GM12878 (cell line): ENCODE measurements around the gene TMEM45A. TPM values are rescaled to one million over a fixed set of nuclear protein-coding genes. Genes with fewer than 3 reads are reported as not detected.

Experiments
- ATAC-seq: fragments of 200-7000 bp; cut with Tn5 transposase; 3 replicates; pipeline ENCODE4 v1.9.1; 2020; ENCODE audit warnings: mild to moderate bottlenecking, moderate library complexity
- BruUV-seq: library from RNA; stranded (reverse); fragments of 400-500 nt; replicated peaks from 2 replicates; lab custom pipeline; 2021; lab: Mats Ljungman, UMichigan
- CTCF ChIA-PET: fragments of 300-600 bp; sonication (Branson Sonifier 250); formaldehyde crosslinking; extraction: SDS; loops from one replicate; lab custom pipeline; 2021; ENCODE audit warnings: inconsistent platforms; lab: Yijun Ruan, JAX
- POLR2A ChIA-PET: fragments of 350-600 bp; formaldehyde crosslinking; extraction: SDS; loops from one replicate; lab custom pipeline; 2021; ENCODE audit warnings: inconsistent platforms; lab: Charles Lee
- RAD21 ChIA-PET: fragments of 300-600 bp; sonication (Branson Sonifier 250); formaldehyde crosslinking; loops from one replicate; lab custom pipeline; 2023; ENCODE audit warnings: antibody characterized with exemption; ENCODE audit not compliant: unreplicated experiment; lab: Charles Lee
- SMC1A ChIA-PET: fragments of 300-600 bp; sonication (Branson Sonifier 250); formaldehyde crosslinking; loops from one replicate; lab custom pipeline; 2023; ENCODE audit not compliant: unreplicated experiment, uncharacterized antibody; lab: Charles Lee
- DNase-seq: peaks from one replicate; pipeline ENCODE4 v3.0.0-alpha.2; 2011; ENCODE audit warnings: low read depth, low spot score
- FAIRE-seq: peaks from 3 replicates; lab custom pipeline; 2011; peaks lifted over from hg19 to GRCh38; lab: Jason Lieb, UNC
- H2AFZ ChIP-seq: 2 replicates; pipeline ENCODE4 v1.6.0; 2011; ENCODE audit warnings: low read depth, low read length, control low read depth; ENCODE audit not compliant: control insufficient read depth
- H3K27ac ChIP-seq: 2 replicates; pipeline ENCODE4 v1.5.1; 2011; ENCODE audit warnings: control low read depth; ENCODE audit not compliant: control insufficient read depth, insufficient read depth
- H3K27me3 ChIP-seq, 2 experiments: replicated peaks in 1 of 2; 2 replicates each; pipeline versions ENCODE4 v1.6.0 to v1.6.1; 2011; ENCODE audit warnings: low read length in 1 of 2; ENCODE audit not compliant: control insufficient read depth in 2 of 2, insufficient read depth in 2 of 2
- H3K36me3 ChIP-seq, 2 experiments: 2 replicates each; pipeline ENCODE4 v1.5.1; 2011; ENCODE audit warnings: low read length in 1 of 2; ENCODE audit not compliant: control insufficient read depth in 2 of 2, insufficient read depth in 2 of 2
- H3K4me1 ChIP-seq: 2 replicates; pipeline ENCODE4 v1.6.1; 2011; ENCODE audit warnings: mild to moderate bottlenecking, low read length, moderate library complexity, mixed read lengths; ENCODE audit not compliant: control insufficient read depth, insufficient read depth
- H3K4me2 ChIP-seq: 2 replicates; pipeline ENCODE4 v1.6.0; 2011; ENCODE audit warnings: control low read depth; ENCODE audit not compliant: control insufficient read depth, insufficient read depth
- H3K4me3 ChIP-seq: fragments of 200-600 bp; sonication (generic); 2 replicates; pipeline ENCODE4 v1.5.1; 2016
- H3K79me2 ChIP-seq: 2 replicates; pipeline ENCODE4 v1.6.0; 2011; ENCODE audit warnings: low read length; ENCODE audit not compliant: control insufficient read depth, insufficient read depth
- H3K9ac ChIP-seq: 2 replicates; pipeline ENCODE4 v1.8.0; 2011; ENCODE audit warnings: low read length, control low read depth, mixed read lengths; ENCODE audit not compliant: control insufficient read depth, insufficient read depth
- H3K9me3 ChIP-seq: replicated peaks from 3 replicates; pipeline ENCODE4 v1.5.1; 2011; ENCODE audit warnings: mild to moderate bottlenecking, low read length; ENCODE audit not compliant: control insufficient read depth, insufficient read depth
- H4K20me1 ChIP-seq: 2 replicates; pipeline ENCODE4 v1.6.0; 2011; ENCODE audit not compliant: control insufficient read depth, insufficient read depth
- BHLHE40 ChIP-seq, 2 experiments: fragments of 450-650 bp in 1 of 2; IDR thresholded peaks; 2 replicates each; pipeline ENCODE4 v1.6.1; 2011 to 2017; ENCODE audit warnings: low read depth in 2 of 2, borderline replicate concordance in 1 of 2, improper control_type of control experiment in 1 of 2, low read length in 1 of 2, mild to moderate bottlenecking in 1 of 2
- BRCA1 ChIP-seq: IDR thresholded peaks from 2 replicates; pipeline ENCODE4 v1.6.1; 2011; ENCODE audit warnings: low read depth, low read length, improper control_type of control experiment
- EP300 ChIP-seq, 2 experiments: fragments of 150-350 bp in 1 of 2; IDR thresholded peaks; 2 replicates each; pipeline ENCODE4 v1.6.1; 2011 to 2012; ENCODE audit warnings: low read depth in 2 of 2, low read length in 2 of 2, borderline replicate concordance in 1 of 2, improper control_type of control experiment in 1 of 2, inconsistent platforms in 1 of 2; ENCODE audit not compliant: control insufficient read depth in 1 of 2
- IKZF2 ChIP-seq, 2 experiments: fragments of 450-650 bp; IDR thresholded peaks; 2 replicates each; pipeline ENCODE4 v1.6.1; 2017; ENCODE audit warnings: mild to moderate bottlenecking in 2 of 2, moderate library complexity in 2 of 2
- JUND ChIP-seq: IDR thresholded peaks from 2 replicates; pipeline ENCODE4 v1.6.1; 2012; ENCODE audit warnings: low read depth, mild to moderate bottlenecking, low read length, improper control_type of control experiment, moderate library complexity
- MTA2 ChIP-seq: fragments of 450-650 bp; IDR thresholded peaks from 2 replicates; pipeline ENCODE4 v1.6.1; 2016; ENCODE audit warnings: low read depth, mild to moderate bottlenecking, moderate library complexity
- MXI1 ChIP-seq: fragments of 150-350 bp; IDR thresholded peaks from 2 replicates; pipeline ENCODE4 v1.6.1; 2011; ENCODE audit warnings: low read depth, mild to moderate bottlenecking, inconsistent platforms, low read length, improper control_type of control experiment
- PAX5 ChIP-seq: IDR thresholded peaks from 2 replicates; pipeline ENCODE4 v1.6.1; 2011; ENCODE audit warnings: low read depth, low read length, borderline replicate concordance
- PAX8 ChIP-seq: fragments of 450-650 bp; IDR thresholded peaks from 2 replicates; pipeline ENCODE4 v1.6.1; 2017; ENCODE audit warnings: mild to moderate bottlenecking, moderate library complexity
- RB1 ChIP-seq: fragments of 450-650 bp; formaldehyde crosslinking; IDR thresholded peaks from 2 replicates; pipeline ENCODE4 v1.6.1; 2017; ENCODE audit warnings: mild to moderate bottlenecking, borderline replicate concordance
- RUNX3 ChIP-seq: IDR thresholded peaks from 2 replicates; pipeline ENCODE4 v1.6.1; 2012; ENCODE audit warnings: low read length, inconsistent platforms
- SIN3A ChIP-seq: IDR thresholded peaks from 2 replicates; pipeline ENCODE4 v1.6.1; 2012; ENCODE audit warnings: low read depth, low read length, improper control_type of control experiment
- SIX5 ChIP-seq: IDR thresholded peaks from 2 replicates; pipeline ENCODE4 v1.6.1; 2011; ENCODE audit warnings: mild to moderate bottlenecking, low read depth, low read length, moderate library complexity; ENCODE audit not compliant: severe bottlenecking
- TARDBP ChIP-seq: IDR thresholded peaks from 2 replicates; pipeline ENCODE4 v1.6.1; 2016; ENCODE audit warnings: borderline replicate concordance
- YBX1 ChIP-seq: fragments of 450-650 bp; IDR thresholded peaks from 2 replicates; pipeline ENCODE4 v1.6.1; 2016; ENCODE audit warnings: antibody characterized with exemption
- ZNF622 ChIP-seq: fragments of 450-650 bp; IDR thresholded peaks from 2 replicates; pipeline ENCODE4 v1.6.1; 2017; ENCODE audit warnings: mild to moderate bottlenecking, inconsistent platforms
- WGBS: methylation state at CpG from one replicate; pipeline ENCODE4 v1.1.6; 2016; ENCODE audit warnings: low lambda C conversion rate; ENCODE audit not compliant: insufficient replicate concordance, insufficient coverage; ENCODE audit errors: missing lambda C conversion rate; 5-methylcytosine and 5-hydroxymethylcytosine counted together
- in situ Hi-C: fragments of 300-500 bp; cut with MboI; formaldehyde crosslinking; loops from 9 replicates; pipeline ENCODE4 v1.14.3; 2018; ENCODE audit warnings: mixed read lengths
- intact Hi-C: fragments of 100-400 bp; cut with micrococcal nuclease; formaldehyde crosslinking; loops from one replicate; pipeline ENCODE4 v1.14.2; 2022; ENCODE audit not compliant: unreplicated experiment
- polyA plus RNA-seq, 11 experiments: library from polyadenylated mRNA; depleted of rRNA in 4 of 11; unstranded in 6 of 11; stranded (reverse) in 5 of 11; fragments of >200 nt; fragmentation: Nextera tagmentation in 4 of 11; fragmentation: Illumina TruSeq in 1 of 11; extraction: Ambion mirVana in 4 of 11; extraction: Trizol in 1 of 11; gene quantifications; 1 replicate in 1 of 11; 2 replicates in 10 of 11; pipeline versions ENCODE4 v1.2.1 to v1.2.3, GENCODE V29; 2011 to 2016; ENCODE audit warnings: inconsistent platforms in 2 of 11, missing spikeins in 2 of 11, low read depth in 1 of 11
- total RNA-seq, 4 experiments: library from RNA; depleted of rRNA in 3 of 4; stranded (reverse); fragments of >200 nt in 3 of 4; fragmentation: Illumina TruSeq in 1 of 4; extraction: Trizol in 1 of 4; gene quantifications; 2 replicates each; pipeline versions ENCODE4 v1.2.1 to v1.2.3, GENCODE V29; 2013 to 2021
- TF ChIP-seq, protein P1 (sequence below): fragments of 450-650 bp; IDR thresholded peaks from 2 replicates; pipeline ENCODE4 v1.6.1; 2017; ENCODE audit warnings: mild to moderate bottlenecking, moderate library complexity
- TF ChIP-seq, protein P2 (sequence below): IDR thresholded peaks from 2 replicates; pipeline ENCODE4 v1.6.1; 2012; ENCODE audit warnings: low read depth, low read length, improper control_type of control experiment

Gene TMEM45A
- total and polyA plus RNA-seq, 10 of the 15 experiments (the other 5 are each of a cell fraction or from before 2014, with no cell fraction given), result 0.34 to 5.3 (median 0.83) TPM

- TF ChIP-seq, protein P1, sequence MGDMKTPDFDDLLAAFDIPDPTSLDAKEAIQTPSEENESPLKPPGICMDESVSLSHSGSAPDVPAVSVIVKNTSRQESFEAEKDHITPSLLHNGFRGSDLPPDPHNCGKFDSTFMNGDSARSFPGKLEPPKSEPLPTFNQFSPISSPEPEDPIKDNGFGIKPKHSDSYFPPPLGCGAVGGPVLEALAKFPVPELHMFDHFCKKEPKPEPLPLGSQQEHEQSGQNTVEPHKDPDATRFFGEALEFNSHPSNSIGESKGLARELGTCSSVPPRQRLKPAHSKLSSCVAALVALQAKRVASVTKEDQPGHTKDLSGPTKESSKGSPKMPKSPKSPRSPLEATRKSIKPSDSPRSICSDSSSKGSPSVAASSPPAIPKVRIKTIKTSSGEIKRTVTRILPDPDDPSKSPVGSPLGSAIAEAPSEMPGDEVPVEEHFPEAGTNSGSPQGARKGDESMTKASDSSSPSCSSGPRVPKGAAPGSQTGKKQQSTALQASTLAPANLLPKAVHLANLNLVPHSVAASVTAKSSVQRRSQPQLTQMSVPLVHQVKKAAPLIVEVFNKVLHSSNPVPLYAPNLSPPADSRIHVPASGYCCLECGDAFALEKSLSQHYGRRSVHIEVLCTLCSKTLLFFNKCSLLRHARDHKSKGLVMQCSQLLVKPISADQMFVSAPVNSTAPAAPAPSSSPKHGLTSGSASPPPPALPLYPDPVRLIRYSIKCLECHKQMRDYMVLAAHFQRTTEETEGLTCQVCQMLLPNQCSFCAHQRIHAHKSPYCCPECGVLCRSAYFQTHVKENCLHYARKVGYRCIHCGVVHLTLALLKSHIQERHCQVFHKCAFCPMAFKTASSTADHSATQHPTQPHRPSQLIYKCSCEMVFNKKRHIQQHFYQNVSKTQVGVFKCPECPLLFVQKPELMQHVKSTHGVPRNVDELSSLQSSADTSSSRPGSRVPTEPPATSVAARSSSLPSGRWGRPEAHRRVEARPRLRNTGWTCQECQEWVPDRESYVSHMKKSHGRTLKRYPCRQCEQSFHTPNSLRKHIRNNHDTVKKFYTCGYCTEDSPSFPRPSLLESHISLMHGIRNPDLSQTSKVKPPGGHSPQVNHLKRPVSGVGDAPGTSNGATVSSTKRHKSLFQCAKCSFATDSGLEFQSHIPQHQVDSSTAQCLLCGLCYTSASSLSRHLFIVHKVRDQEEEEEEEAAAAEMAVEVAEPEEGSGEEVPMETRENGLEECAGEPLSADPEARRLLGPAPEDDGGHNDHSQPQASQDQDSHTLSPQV, result no peak
- no peak for TF ChIP-seq BRCA1
- 0 out of 2 replicates have a peak, but pooled peaks have one; percentile 19 for TF ChIP-seq RUNX3
- TF ChIP-seq EP300 (IDR thresholded peaks at IDR 0.05; ENCODE audit: borderline replicate concordance in 1 of 2, control insufficient read depth in 1 of 2, low read depth in 2 of 2, low read length in 2 of 2), result 0 out of 4 replicates have a peak, but pooled peaks of 1 of the 2 experiments have one; percentile 9
- no peak for TF ChIP-seq ZNF622
- no peak for TF ChIP-seq PAX8
- no peak for TF ChIP-seq MXI1
These were observed 111.0 kb downstream of the TMEM45A start (continued) for GRCh38 chr3:100603469-100603868.

DNA sequence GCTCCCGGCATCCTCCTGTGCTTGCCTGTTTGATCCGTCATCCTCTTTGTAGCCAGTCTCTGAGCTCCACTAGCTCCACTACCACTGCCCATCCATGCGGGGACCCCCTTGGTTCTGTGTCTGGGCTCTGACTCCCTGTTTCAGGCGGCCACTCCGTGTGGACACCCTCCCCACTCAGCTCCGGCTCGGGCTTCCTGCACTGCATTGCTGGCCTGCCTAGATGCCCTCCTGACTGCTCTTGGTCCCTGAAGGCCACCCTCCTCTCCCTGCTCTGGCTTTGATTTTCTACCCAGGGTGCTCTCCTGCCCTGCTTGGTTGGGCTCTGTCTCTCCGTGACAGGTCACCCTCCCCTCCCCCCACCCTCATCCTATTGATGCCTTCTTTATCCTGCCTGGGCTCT, 112.9 kb downstream of the TMEM45A start:
- BruUV-seq, result no TSS peak
- in situ Hi-C loops (no loop called here), intact Hi-C loops (no loop called here)
- ChIA-PET SMC1A (interaction anchor here (3.2 to 3.7 kb wide), 2 partner anchors 30 to 143 kb away, joined by 23 to 41 read pairs; no protein-coding TSS in a partner anchor), CTCF (interaction anchor here (0.7 to 6.0 kb wide), 4 partner anchors 13 to 182 kb away, joined by 3 to 40 read pairs (median 22); no protein-coding TSS in a partner anchor), POLR2A (interaction anchor here (1.2 kb wide), 1 partner anchor 113 kb away, joined by 4 read pairs; the partner anchor contains the start of gene TMEM45A)
- Histone ChIP-seq H3K36me3 (no peaks in the 10 kb centered on the region), H3K4me1 (peaks cover 15% of the 10 kb centered on the region), H4K20me1 (no peaks in the 10 kb centered on the region), H3K27me3 (no peaks in the 10 kb centered on the region), H2AFZ (no peak overlapping the region), H3K9me3 (peaks cover 1% of the 10 kb centered on the region; the same call in 1 of the 3 replicates), H3K79me2 (no peaks in the 10 kb centered on the region), H3K9ac (no peak overlapping the region)
- DNase-seq (no peak), ATAC-seq (no peak)
- no peak for TF ChIP-seq YBX1
- no peak for TF ChIP-seq RB1
- no peak for TF ChIP-seq JUND
- TF ChIP-seq, protein P2, sequence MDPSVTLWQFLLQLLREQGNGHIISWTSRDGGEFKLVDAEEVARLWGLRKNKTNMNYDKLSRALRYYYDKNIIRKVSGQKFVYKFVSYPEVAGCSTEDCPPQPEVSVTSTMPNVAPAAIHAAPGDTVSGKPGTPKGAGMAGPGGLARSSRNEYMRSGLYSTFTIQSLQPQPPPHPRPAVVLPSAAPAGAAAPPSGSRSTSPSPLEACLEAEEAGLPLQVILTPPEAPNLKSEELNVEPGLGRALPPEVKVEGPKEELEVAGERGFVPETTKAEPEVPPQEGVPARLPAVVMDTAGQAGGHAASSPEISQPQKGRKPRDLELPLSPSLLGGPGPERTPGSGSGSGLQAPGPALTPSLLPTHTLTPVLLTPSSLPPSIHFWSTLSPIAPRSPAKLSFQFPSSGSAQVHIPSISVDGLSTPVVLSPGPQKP, result no peak
- TF ChIP-seq TARDBP, result no peak
- TF ChIP-seq SIX5, result no peak
- no peak for TF ChIP-seq IKZF2 (IDR thresholded peaks at IDR 0.05)
- no peak for TF ChIP-seq MTA2
- TF ChIP-seq SIN3A, result no peak
- TF ChIP-seq PAX5, result no peak
- TF ChIP-seq BHLHE40 (IDR thresholded peaks at IDR 0.05; ENCODE audit: borderline replicate concordance in 1 of 2, low read depth in 2 of 2, low read length in 1 of 2), result no peak
- TF ChIP-seq, all 136 proteins: peak for 0
- RAD21 ChIA-PET, result interaction anchor here (0.6 to 4.3 kb wide), 4 partner anchors 29 to 537 kb away, joined by 3 to 24 read pairs (median 6); partner anchors contain the start of gene TMEM45A
- Histone ChIP-seq H3K4me3 (no peak overlapping the region), H3K4me2 (no peak overlapping the region), H3K27ac (no peak overlapping the region)
- FAIRE-seq, result no peak
- WGBS, result 91% methylated on average over 8 of the region's 8 CpGs
